Keratinocyte (primary cell): ENCODE results near the gene SAMD3.

Experiments
- EZH2 ChIP-seq: IDR thresholded peaks from one replicate; pipeline ENCODE4 v1.6.1; 2012; ENCODE audit warnings: inconsistent platforms, mild to moderate bottlenecking, low read length, moderate library complexity
- TF ChIP-seq, protein P1 (sequence below), 3 experiments: IDR thresholded peaks in 1 of 3; conservative IDR thresholded peaks in 1 of 3; optimal IDR thresholded peaks in 1 of 3; 2 replicates in 2 of 3; 3 replicates in 1 of 3; pipeline versions ENCODE3 to v1.5.1; 2011; ENCODE audit warnings: low read length in 3 of 3, mild to moderate bottlenecking in 3 of 3, moderate library complexity in 2 of 3, control low read depth in 1 of 3, inconsistent platforms in 1 of 3; ENCODE audit not compliant: insufficient read depth in 2 of 3; ENCODE audit errors: extremely low read depth in 1 of 3

DNA sequence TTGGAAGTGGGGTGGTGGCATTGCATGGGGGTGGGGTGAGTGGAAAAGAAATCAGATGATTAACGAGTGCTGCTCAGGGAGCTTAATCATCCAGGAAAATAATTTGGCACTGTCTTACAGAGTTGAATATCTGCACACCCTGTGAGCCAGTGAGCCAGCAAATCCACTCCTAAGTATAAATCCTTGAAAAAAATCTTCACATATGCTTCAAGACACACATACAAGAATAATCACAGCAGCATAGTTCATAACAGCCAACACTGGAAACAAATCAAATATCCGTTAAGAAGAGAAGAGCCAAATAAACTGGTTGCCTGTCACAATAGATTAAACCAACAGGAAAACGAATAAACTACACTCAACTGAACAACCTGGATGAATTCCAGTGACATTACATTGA lies 62.8 kb downstream of the SAMD3 start:
- TF ChIP-seq, protein P1, sequence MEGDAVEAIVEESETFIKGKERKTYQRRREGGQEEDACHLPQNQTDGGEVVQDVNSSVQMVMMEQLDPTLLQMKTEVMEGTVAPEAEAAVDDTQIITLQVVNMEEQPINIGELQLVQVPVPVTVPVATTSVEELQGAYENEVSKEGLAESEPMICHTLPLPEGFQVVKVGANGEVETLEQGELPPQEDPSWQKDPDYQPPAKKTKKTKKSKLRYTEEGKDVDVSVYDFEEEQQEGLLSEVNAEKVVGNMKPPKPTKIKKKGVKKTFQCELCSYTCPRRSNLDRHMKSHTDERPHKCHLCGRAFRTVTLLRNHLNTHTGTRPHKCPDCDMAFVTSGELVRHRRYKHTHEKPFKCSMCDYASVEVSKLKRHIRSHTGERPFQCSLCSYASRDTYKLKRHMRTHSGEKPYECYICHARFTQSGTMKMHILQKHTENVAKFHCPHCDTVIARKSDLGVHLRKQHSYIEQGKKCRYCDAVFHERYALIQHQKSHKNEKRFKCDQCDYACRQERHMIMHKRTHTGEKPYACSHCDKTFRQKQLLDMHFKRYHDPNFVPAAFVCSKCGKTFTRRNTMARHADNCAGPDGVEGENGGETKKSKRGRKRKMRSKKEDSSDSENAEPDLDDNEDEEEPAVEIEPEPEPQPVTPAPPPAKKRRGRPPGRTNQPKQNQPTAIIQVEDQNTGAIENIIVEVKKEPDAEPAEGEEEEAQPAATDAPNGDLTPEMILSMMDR (optimal IDR thresholded peaks at IDR 0.05 in 1 of 3, IDR thresholded peaks at IDR 0.05 in 1 of 3, conservative IDR thresholded peaks at IDR 0.05 in 1 of 3; ENCODE audit: extremely low read depth in 1 of 3, insufficient read depth in 2 of 3, low read length in 3 of 3), result no peak
- no peak for TF ChIP-seq EZH2
